Activated naive CD8-positive, alpha-beta T cell treated with anti-CD3 and anti-CD28 coated beads for 36 hours (primary cell): Measurements from ENCODE around the gene PHF20. TPM values are rescaled to one million over a fixed set of nuclear protein-coding genes. Genes with fewer than 3 reads are reported as not detected.
"Not testable (repeated sequence)": the region's sequence is repeated elsewhere in the genome, so short reads cannot be mapped to it uniquely, and the experiment has no call there.

Experiments used
- DNase-seq: peaks from one replicate; pipeline ENCODE4 v3.0.0; 2021
- H3K27ac Mint-ChIP-seq: one replicate; pipeline ENCODE4 v1.8.0; 2022; ENCODE audit warnings: mild to moderate bottlenecking, moderate library complexity, mixed read lengths
- H3K27me3 Mint-ChIP-seq: one replicate; pipeline ENCODE4 v1.8.0; 2022; ENCODE audit warnings: mild to moderate bottlenecking, mixed read lengths
- H3K36me3 Mint-ChIP-seq: one replicate; pipeline ENCODE4 v1.8.0; 2021; ENCODE audit warnings: mild to moderate bottlenecking, mixed read lengths
- H3K4me1 Mint-ChIP-seq: one replicate; pipeline ENCODE4 v1.8.0; 2021; ENCODE audit warnings: mixed read lengths
- H3K4me3 Mint-ChIP-seq: one replicate; pipeline ENCODE4 v1.8.0; 2022; ENCODE audit warnings: mild to moderate bottlenecking, moderate library complexity, mixed read lengths
- H3K9me3 Mint-ChIP-seq: one replicate; pipeline ENCODE4 v1.8.0; 2022; ENCODE audit warnings: mixed read lengths
- total RNA-seq, 2 experiments: library from RNA; stranded (reverse); gene quantifications; one replicate each; pipeline ENCODE4 v1.2.3, GENCODE V29; 2021

Gene PHF20
- total RNA-seq, 2 experiments from 2014 or later: 50.2 to 50.6 TPM

GRCh38 chr20:35893942-35894341, 122.1 kb downstream of the PHF20 start:
- H3K36me3 Mint-ChIP-seq: peaks cover 2% of the 10 kb centered on the region
- no peak overlapping the region for H3K27ac Mint-ChIP-seq
- H3K27me3 Mint-ChIP-seq: no peaks in the 10 kb centered on the region
- no peak overlapping the region for H3K4me3 Mint-ChIP-seq
- peak; percentile 7 for DNase-seq
- H3K4me1 Mint-ChIP-seq: peaks cover 12% of the 10 kb centered on the region
- no peaks in the 10 kb centered on the region for H3K9me3 Mint-ChIP-seq

GRCh38 chr20:35895516-35895915, 123.7 kb downstream of the PHF20 start:
- not testable (repeated sequence) for H3K36me3 Mint-ChIP-seq, H3K9me3 Mint-ChIP-seq, H3K27me3 Mint-ChIP-seq, H3K4me3 Mint-ChIP-seq, DNase-seq, H3K27ac Mint-ChIP-seq
- peaks cover 12% of the 10 kb centered on the region for H3K4me1 Mint-ChIP-seq

GRCh38 chr20:35899064-35899463, 127.2 kb downstream of the PHF20 start:
- peaks cover 8% of the 10 kb centered on the region for H3K36me3 Mint-ChIP-seq
- no peaks in the 10 kb centered on the region for H3K27me3 Mint-ChIP-seq
- H3K4me1 Mint-ChIP-seq: peaks cover 11% of the 10 kb centered on the region
- H3K4me3 Mint-ChIP-seq: no peak overlapping the region
- no peak for DNase-seq
- no peaks in the 10 kb centered on the region for H3K9me3 Mint-ChIP-seq
- no peak overlapping the region for H3K27ac Mint-ChIP-seq

- H3K9me3 Mint-ChIP-seq, H3K4me3 Mint-ChIP-seq, H3K4me1 Mint-ChIP-seq, H3K27ac Mint-ChIP-seq, H3K27me3 Mint-ChIP-seq, DNase-seq: not testable (repeated sequence)
- H3K36me3 Mint-ChIP-seq: peaks cover 20% of the 10 kb centered on the region
These were observed 129.4 kb downstream of the PHF20 start for GRCh38 chr20:35901230-35901629.

- Mint-ChIP-seq H3K4me1 (peaks cover 5% of the 10 kb centered on the region), H3K4me3 (no peak overlapping the region), H3K27ac (no peak overlapping the region), H3K36me3 (peaks cover 20% of the 10 kb centered on the region), H3K9me3 (no peaks in the 10 kb centered on the region), H3K27me3 (no peaks in the 10 kb centered on the region)
- DNase-seq: no peak
These were observed 130.1 kb downstream of the PHF20 start for GRCh38 chr20:35901678-35902544.

GRCh38 chr20:35902545-35902941, 130.7 kb downstream of the PHF20 start:
- Mint-ChIP-seq H3K27ac (no peak overlapping the region), H3K4me1 (peaks cover 7% of the 10 kb centered on the region), H3K9me3 (no peaks in the 10 kb centered on the region), H3K4me3 (no peak overlapping the region), H3K27me3 (no peaks in the 10 kb centered on the region), H3K36me3 (peaks cover 20% of the 10 kb centered on the region)
- no peak for DNase-seq

- Mint-ChIP-seq H3K4me3 (no peak overlapping the region), H3K9me3 (no peaks in the 10 kb centered on the region), H3K36me3 (peaks cover 18% of the 10 kb centered on the region), H3K27ac (no peak overlapping the region), H3K4me1 (peaks cover 20% of the 10 kb centered on the region), H3K27me3 (no peaks in the 10 kb centered on the region)
- no peak for DNase-seq
These were observed 132.0 kb downstream of the PHF20 start for GRCh38 chr20:35903843-35904242.

GRCh38 chr20:35904982-35905663, 133.3 kb downstream of the PHF20 start:
- H3K27me3 Mint-ChIP-seq: no peaks in the 10 kb centered on the region
- H3K4me1 Mint-ChIP-seq: peaks cover 31% of the 10 kb centered on the region
- no peak overlapping the region for H3K27ac Mint-ChIP-seq
- no peak overlapping the region for H3K4me3 Mint-ChIP-seq
- H3K9me3 Mint-ChIP-seq: no peaks in the 10 kb centered on the region
- peaks cover 18% of the 10 kb centered on the region for H3K36me3 Mint-ChIP-seq
- DNase-seq: no peak

GRCh38 chr20:35907017-35907701, 135.3 kb downstream of the PHF20 start:
- Mint-ChIP-seq H3K27ac (no peak overlapping the region), H3K36me3 (peaks cover 26% of the 10 kb centered on the region), H3K9me3 (no peaks in the 10 kb centered on the region), H3K27me3 (no peaks in the 10 kb centered on the region), H3K4me1 (peaks cover 31% of the 10 kb centered on the region), H3K4me3 (no peak overlapping the region)
- no peak for DNase-seq

- Mint-ChIP-seq H3K27ac (no peak overlapping the region), H3K4me1 (peaks cover 27% of the 10 kb centered on the region), H3K4me3 (no peak overlapping the region), H3K9me3 (no peaks in the 10 kb centered on the region), H3K27me3 (no peaks in the 10 kb centered on the region), H3K36me3 (peaks cover 23% of the 10 kb centered on the region)
- no peak for DNase-seq
These were observed 136.2 kb downstream of the PHF20 start for GRCh38 chr20:35908007-35908406.

- H3K27ac Mint-ChIP-seq: peak overlapping the region; percentile 25
- peaks cover 21% of the 10 kb centered on the region for H3K36me3 Mint-ChIP-seq
- peaks cover 29% of the 10 kb centered on the region for H3K4me1 Mint-ChIP-seq
- no peak overlapping the region for H3K4me3 Mint-ChIP-seq
- no peaks in the 10 kb centered on the region for H3K9me3 Mint-ChIP-seq
- DNase-seq: no peak
- H3K27me3 Mint-ChIP-seq: no peaks in the 10 kb centered on the region
These were observed 137.4 kb downstream of the PHF20 start for GRCh38 chr20:35909176-35909575.

- no peak overlapping the region for H3K4me3 Mint-ChIP-seq
- H3K9me3 Mint-ChIP-seq: no peaks in the 10 kb centered on the region
- no peaks in the 10 kb centered on the region for H3K27me3 Mint-ChIP-seq
- no peak overlapping the region for H3K27ac Mint-ChIP-seq
- H3K36me3 Mint-ChIP-seq: peaks cover 21% of the 10 kb centered on the region
- no peak for DNase-seq
- peaks cover 29% of the 10 kb centered on the region for H3K4me1 Mint-ChIP-seq
These were observed 138.0 kb downstream of the PHF20 start for GRCh38 chr20:35909796-35910195.

- Mint-ChIP-seq H3K27me3 (no peaks in the 10 kb centered on the region), H3K4me3 (no peak overlapping the region), H3K9me3 (no peaks in the 10 kb centered on the region), H3K27ac (peak overlapping the region; percentile 50), H3K36me3 (peaks cover 16% of the 10 kb centered on the region), H3K4me1 (peaks cover 29% of the 10 kb centered on the region)
- DNase-seq: no peak
These were observed 138.4 kb downstream of the PHF20 start for GRCh38 chr20:35910254-35910653.

- no peak overlapping the region for H3K4me3 Mint-ChIP-seq
- DNase-seq: no peak
- H3K4me1 Mint-ChIP-seq: peaks cover 24% of the 10 kb centered on the region
- no peaks in the 10 kb centered on the region for H3K9me3 Mint-ChIP-seq
- no peak overlapping the region for H3K27ac Mint-ChIP-seq
- peaks cover 16% of the 10 kb centered on the region for H3K36me3 Mint-ChIP-seq
- no peaks in the 10 kb centered on the region for H3K27me3 Mint-ChIP-seq
These were observed 141.1 kb downstream of the PHF20 start for GRCh38 chr20:35912881-35913280.

GRCh38 chr20:35917077-35917476, 145.3 kb downstream of the PHF20 start:
- Mint-ChIP-seq H3K27me3 (no peaks in the 10 kb centered on the region), H3K4me1 (peaks cover 4% of the 10 kb centered on the region), H3K9me3 (no peaks in the 10 kb centered on the region), H3K4me3 (no peak overlapping the region), H3K27ac (no peak overlapping the region), H3K36me3 (peaks cover 10% of the 10 kb centered on the region)
- DNase-seq: no peak
